ENCODE measurements around the gene P2RY11.
A peak's percentile ranks its signal among the peaks of the same experiment; 100 is the strongest.

Gene P2RY11

GRCh38 chr19:10137751-10138682, 26.5 kb downstream of the P2RY11 start:
- Mint-ChIP-seq H3K4me1 (ENCODE audit: low read depth) (peaks cover 4% of the 10 kb centered on the region), H3K27ac (no peak overlapping the region), H3K27me3 (no peaks in the 10 kb centered on the region), H3K36me3 (ENCODE audit: low read depth) (peaks cover 56% of the 10 kb centered on the region), H3K9me3 (no peaks in the 10 kb centered on the region), H3K4me3 (no peak overlapping the region)

- Mint-ChIP-seq H3K9me3 (no peaks in the 10 kb centered on the region), H3K36me3 (ENCODE audit: low read depth) (peaks cover 59% of the 10 kb centered on the region), H3K27me3 (no peaks in the 10 kb centered on the region), H3K4me3 (no peak overlapping the region), H3K4me1 (ENCODE audit: low read depth) (peaks cover 10% of the 10 kb centered on the region), H3K27ac (no peak overlapping the region)
Measured at GRCh38 chr19:10138879-10139795, 27.6 kb downstream of the P2RY11 start.

GRCh38 chr19:10139952-10140351, 28.5 kb downstream of the P2RY11 start:
- no peaks in the 10 kb centered on the region for H3K27me3 Mint-ChIP-seq
- H3K4me1 Mint-ChIP-seq (ENCODE audit: low read depth): peaks cover 10% of the 10 kb centered on the region
- H3K27ac Mint-ChIP-seq: no peak overlapping the region
- H3K9me3 Mint-ChIP-seq: no peaks in the 10 kb centered on the region
- H3K4me3 Mint-ChIP-seq: no peak overlapping the region
- H3K36me3 Mint-ChIP-seq (ENCODE audit: low read depth): peaks cover 65% of the 10 kb centered on the region

- H3K4me3 Mint-ChIP-seq: no peak overlapping the region
- H3K36me3 Mint-ChIP-seq (ENCODE audit: low read depth): peaks cover 77% of the 10 kb centered on the region
- H3K27ac Mint-ChIP-seq: peak overlapping the region; percentile 11
- peaks cover 18% of the 10 kb centered on the region for H3K4me1 Mint-ChIP-seq (ENCODE audit: low read depth)
- no peaks in the 10 kb centered on the region for H3K27me3 Mint-ChIP-seq
- no peaks in the 10 kb centered on the region for H3K9me3 Mint-ChIP-seq
Measured at GRCh38 chr19:10141479-10141878, 30.0 kb downstream of the P2RY11 start.

GRCh38 chr19:10141973-10142372, 30.5 kb downstream of the P2RY11 start:
- Mint-ChIP-seq H3K27me3 (no peaks in the 10 kb centered on the region), H3K4me3 (no peak overlapping the region), H3K4me1 (ENCODE audit: low read depth) (peaks cover 18% of the 10 kb centered on the region), H3K9me3 (no peaks in the 10 kb centered on the region), H3K36me3 (ENCODE audit: low read depth) (peaks cover 79% of the 10 kb centered on the region), H3K27ac (peak overlapping the region; percentile 11)

- Mint-ChIP-seq H3K4me1 (ENCODE audit: low read depth) (peaks cover 18% of the 10 kb centered on the region), H3K27ac (peak overlapping the region; percentile 74), H3K36me3 (ENCODE audit: low read depth) (peaks cover 76% of the 10 kb centered on the region), H3K9me3 (no peaks in the 10 kb centered on the region), H3K27me3 (no peaks in the 10 kb centered on the region), H3K4me3 (no peak overlapping the region)
Measured at GRCh38 chr19:10142701-10143375, 31.3 kb downstream of the P2RY11 start.

- H3K36me3 Mint-ChIP-seq (ENCODE audit: low read depth): peaks cover 78% of the 10 kb centered on the region
- H3K9me3 Mint-ChIP-seq: no peaks in the 10 kb centered on the region
- H3K27ac Mint-ChIP-seq: peak overlapping the region; percentile 49
- H3K4me1 Mint-ChIP-seq (ENCODE audit: low read depth): peaks cover 18% of the 10 kb centered on the region
- no peak overlapping the region for H3K4me3 Mint-ChIP-seq
- no peaks in the 10 kb centered on the region for H3K27me3 Mint-ChIP-seq
Measured at GRCh38 chr19:10143681-10144080, 32.2 kb downstream of the P2RY11 start.

- Mint-ChIP-seq H3K27ac (no peak overlapping the region), H3K27me3 (no peaks in the 10 kb centered on the region), H3K36me3 (ENCODE audit: low read depth) (peaks cover 74% of the 10 kb centered on the region), H3K9me3 (no peaks in the 10 kb centered on the region), H3K4me3 (no peak overlapping the region), H3K4me1 (ENCODE audit: low read depth) (peaks cover 18% of the 10 kb centered on the region)
Measured at GRCh38 chr19:10144361-10144760, 32.9 kb downstream of the P2RY11 start.

GRCh38 chr19:10145031-10145430, 33.5 kb downstream of the P2RY11 start:
- H3K4me3 Mint-ChIP-seq: no peak overlapping the region
- peaks cover 76% of the 10 kb centered on the region for H3K36me3 Mint-ChIP-seq (ENCODE audit: low read depth)
- peaks cover 18% of the 10 kb centered on the region for H3K4me1 Mint-ChIP-seq (ENCODE audit: low read depth)
- H3K9me3 Mint-ChIP-seq: no peaks in the 10 kb centered on the region
- H3K27ac Mint-ChIP-seq: no peak overlapping the region
- H3K27me3 Mint-ChIP-seq: no peaks in the 10 kb centered on the region

- Mint-ChIP-seq H3K4me1 (ENCODE audit: low read depth) (peaks cover 18% of the 10 kb centered on the region), H3K9me3 (no peaks in the 10 kb centered on the region), H3K36me3 (ENCODE audit: low read depth) (peaks cover 80% of the 10 kb centered on the region), H3K27ac (no peak overlapping the region), H3K27me3 (no peaks in the 10 kb centered on the region), H3K4me3 (no peak overlapping the region)
Measured at GRCh38 chr19:10146142-10146541, 34.6 kb downstream of the P2RY11 start.

- no peak overlapping the region for H3K27ac Mint-ChIP-seq
- H3K27me3 Mint-ChIP-seq: no peaks in the 10 kb centered on the region
- H3K4me3 Mint-ChIP-seq: no peak overlapping the region
- H3K4me1 Mint-ChIP-seq (ENCODE audit: low read depth): peaks cover 8% of the 10 kb centered on the region
- peaks cover 87% of the 10 kb centered on the region for H3K36me3 Mint-ChIP-seq (ENCODE audit: low read depth)
- H3K9me3 Mint-ChIP-seq: no peaks in the 10 kb centered on the region
Measured at GRCh38 chr19:10149427-10149826, 37.9 kb downstream of the P2RY11 start.

GRCh38 chr19:10151521-10151920, 40.0 kb downstream of the P2RY11 start:
- H3K27ac Mint-ChIP-seq: no peak overlapping the region
- H3K4me1 Mint-ChIP-seq (ENCODE audit: low read depth): no peaks in the 10 kb centered on the region
- H3K4me3 Mint-ChIP-seq: no peak overlapping the region
- peaks cover 87% of the 10 kb centered on the region for H3K36me3 Mint-ChIP-seq (ENCODE audit: low read depth)
- H3K9me3 Mint-ChIP-seq: no peaks in the 10 kb centered on the region
- no peaks in the 10 kb centered on the region for H3K27me3 Mint-ChIP-seq

- Mint-ChIP-seq H3K27ac (no peak overlapping the region), H3K27me3 (no peaks in the 10 kb centered on the region), H3K4me3 (no peak overlapping the region), H3K36me3 (ENCODE audit: low read depth) (peaks cover 89% of the 10 kb centered on the region), H3K4me1 (ENCODE audit: low read depth) (no peaks in the 10 kb centered on the region), H3K9me3 (no peaks in the 10 kb centered on the region)
Measured at GRCh38 chr19:10152100-10152499, 40.6 kb downstream of the P2RY11 start.

- no peaks in the 10 kb centered on the region for H3K27me3 Mint-ChIP-seq
- no peak overlapping the region for H3K27ac Mint-ChIP-seq
- H3K36me3 Mint-ChIP-seq (ENCODE audit: low read depth): peaks cover 90% of the 10 kb centered on the region
- no peaks in the 10 kb centered on the region for H3K9me3 Mint-ChIP-seq
- H3K4me3 Mint-ChIP-seq: no peak overlapping the region
- no peaks in the 10 kb centered on the region for H3K4me1 Mint-ChIP-seq (ENCODE audit: low read depth)
Measured at GRCh38 chr19:10155839-10156238, 44.3 kb downstream of the P2RY11 start.
